GM13977 (cell line): ENCODE results near the gene DPAGT1.

Experiments
- DNase-seq: peaks from one replicate; pipeline ENCODE4 v3.0.0; 2012; ENCODE audit warnings: low spot score
- CTCF ChIP-seq: IDR thresholded peaks from 2 replicates; pipeline ENCODE4 v1.5.1; 2012; ENCODE audit warnings: mild to moderate bottlenecking, control low read depth; ENCODE audit not compliant: insufficient read depth; ENCODE audit errors: extremely low read depth, missing control alignments
- in situ Hi-C: fragments of 300-500 bp; cut with MboI; formaldehyde crosslinking; loops from one replicate; pipeline ENCODE4 v1.12.0; 2022; ENCODE audit warnings: low sequenced_read_pairs, low pct_unique_long_range_greater_than_20kb, mixed read lengths, inconsistent platforms; ENCODE audit not compliant: unreplicated experiment

Gene DPAGT1

GRCh38 chr11:119101759-119102423 is at the start of gene DPAGT1:
Gene DPAGT1, minus strand, starts transcription at chr11:119101853. Its CDS starts 198 bp downstream, at chr11:119101655.
- peak; percentile 80 for DNase-seq
- in situ Hi-C loops = no loop called here

GRCh38 chr11:119149786-119150275 is 48.2 kb upstream of the DPAGT1 start:
- in situ Hi-C loops = no loop called here
- no peak for TF ChIP-seq CTCF
- no peak for DNase-seq

More at GRCh38 chr11:119101759-119102423, at the start of gene DPAGT1:
- no peak for TF ChIP-seq CTCF

GRCh38 chr11:119149018-119149785 is 47.5 kb upstream of the DPAGT1 start, which contains the start of gene ABCG4:
Gene ABCG4, plus strand, starts transcription at chr11:119149052. Its CDS starts 914 bp downstream, at chr11:119149966.
- DNase-seq = peak; percentile 56
- in situ Hi-C loops = no loop called here
- TF ChIP-seq CTCF = no peak

- no peak for TF ChIP-seq CTCF
- in situ Hi-C loops = no loop called here
- no peak for DNase-seq
Observed at GRCh38 chr11:119148720-119149017, 47.0 kb upstream of the DPAGT1 start.

GRCh38 chr11:119147604-119148333 is 46.1 kb upstream of the DPAGT1 start:
- in situ Hi-C loops = no loop called here
- TF ChIP-seq CTCF = no peak
- DNase-seq = no peak

- TF ChIP-seq CTCF = no peak
Observed at GRCh38 chr11:119145551-119145950, 43.9 kb upstream of the DPAGT1 start.

More at GRCh38 chr11:119145551-119145950, 43.9 kb upstream of the DPAGT1 start:
- DNase-seq = no peak
- in situ Hi-C loops = no loop called here
